K562 (cell line): Measurements from ENCODE around the gene MYLIP. TPM values are rescaled to one million over a fixed set of nuclear protein-coding genes. Genes with fewer than 3 reads are reported as not detected.

ENCODE experiments used
- ATF1 ChIP-seq, 2 experiments: fragments of 450-650 bp in 1 of 2; IDR thresholded peaks; 2 replicates each; pipeline ENCODE4 v1.6.1; 2016; ENCODE audit warnings: missing compliant biosample characterization in 1 of 2, missing genetic modification characterization in 1 of 2
- CREBBP ChIP-seq: IDR thresholded peaks from one replicate; pipeline ENCODE4 v1.6.1; 2012; ENCODE audit warnings: low read depth, mild to moderate bottlenecking, control low read depth, inconsistent platforms, low read length
- DIDO1 ChIP-seq: fragments of 450-650 bp; IDR thresholded peaks from 2 replicates; pipeline ENCODE4 v1.6.1; 2016; ENCODE audit warnings: low read depth, missing biosample characterization, missing genetic modification characterization
- E2F6 ChIP-seq, 2 experiments: IDR thresholded peaks; 2 replicates each; pipeline ENCODE4 v1.6.1; 2011; ENCODE audit warnings: borderline replicate concordance in 1 of 2, control low read depth in 1 of 2, low read depth in 1 of 2, low read length in 1 of 2, mild to moderate bottlenecking in 1 of 2, mixed read lengths in 1 of 2, moderate library complexity in 1 of 2; ENCODE audit not compliant: insufficient read depth in 1 of 2, insufficient read length in 1 of 2, poor library complexity in 1 of 2, severe bottlenecking in 1 of 2; ENCODE audit errors: extremely low read depth in 1 of 2
- EP400 ChIP-seq: fragments of 450-650 bp; IDR thresholded peaks from 2 replicates; pipeline ENCODE4 v1.6.1; 2017; ENCODE audit warnings: antibody characterized with exemption, mild to moderate bottlenecking, moderate library complexity
- MTA2 ChIP-seq: fragments of 450-650 bp; IDR thresholded peaks from 2 replicates; pipeline ENCODE4 v1.6.1; 2016; ENCODE audit warnings: low read depth
- NELFE ChIP-seq: IDR thresholded peaks from 2 replicates; pipeline ENCODE4 v1.6.1; 2011; ENCODE audit warnings: mild to moderate bottlenecking; ENCODE audit not compliant: insufficient read depth, insufficient read length
- SMAD2 ChIP-seq: fragments of 150-350 bp; IDR thresholded peaks from 2 replicates; pipeline ENCODE4 v1.6.1; 2014; ENCODE audit warnings: low read depth, mild to moderate bottlenecking, low read length
- TARDBP ChIP-seq: fragments of 450-650 bp; IDR thresholded peaks from 2 replicates; pipeline ENCODE4 v1.6.1; 2016
- TEAD1 ChIP-seq, 2 experiments: fragments of 450-650 bp in 1 of 2; sonication (generic) in 1 of 2; formaldehyde crosslinking; IDR thresholded peaks; 2 replicates each; pipeline versions ENCODE4 v1.4.0 to v1.8.0; 2020 to 2022; ENCODE audit warnings: mild to moderate bottlenecking in 2 of 2, missing genetic modification reagents in 1 of 2
- YY1 ChIP-seq, 3 experiments: IDR thresholded peaks; 2 replicates each; pipeline ENCODE4 v1.6.1; 2011; ENCODE audit warnings: low read length in 2 of 3, mild to moderate bottlenecking in 2 of 3, moderate library complexity in 2 of 3, borderline replicate concordance in 1 of 3, control low read depth in 1 of 3, low read depth in 1 of 3; ENCODE audit not compliant: insufficient read depth in 3 of 3, insufficient replicate concordance in 2 of 3, control insufficient read depth in 1 of 3, insufficient read length in 1 of 3; ENCODE audit errors: extremely low read depth in 1 of 3
- ZBTB2 ChIP-seq: fragments of 450-650 bp; IDR thresholded peaks from 2 replicates; pipeline ENCODE4 v1.6.1; 2016; ENCODE audit warnings: antibody characterized with exemption
- ZNF76 ChIP-seq: fragments of 250-450 bp; sonication (Bioruptor Pico); IDR thresholded peaks from 2 replicates; pipeline ENCODE4 v1.4.0; 2020; ENCODE audit warnings: mild to moderate bottlenecking, moderate library complexity, borderline replicate concordance
- polyA plus RNA-seq, 8 experiments: library from polyadenylated mRNA; depleted of rRNA in 4 of 8; stranded (reverse) in 5 of 8; unstranded in 3 of 8; fragments of >200 nt; fragmentation: Nextera tagmentation in 2 of 8; fragmentation: Illumina TruSeq in 1 of 8; extraction: Ambion mirVana in 2 of 8; extraction: Trizol in 1 of 8; gene quantifications; 2 replicates each; pipeline versions ENCODE4 v1.2.1 to v1.2.3, GENCODE V29; 2011 to 2014; ENCODE audit warnings: inconsistent platforms in 1 of 8, missing spikeins in 1 of 8
- total RNA-seq, 7 experiments: library from RNA; depleted of rRNA in 6 of 7; stranded (reverse); fragments of >200 nt in 6 of 7; fragmentation: Illumina TruSeq in 2 of 7; extraction: Trizol in 2 of 7; gene quantifications; 2 replicates each; pipeline versions ENCODE4 v1.2.1 to v1.2.3, GENCODE V29; 2011 to 2021; ENCODE audit warnings: low replicate concordance in 1 of 7
- TF ChIP-seq, protein P1 (sequence below): sonication (generic); formaldehyde crosslinking; IDR thresholded peaks from 2 replicates; pipeline ENCODE4 v1.8.0; 2022; ENCODE audit warnings: missing genetic modification reagents, mild to moderate bottlenecking, borderline replicate concordance
- TF ChIP-seq, protein P2 (sequence below), 2 experiments: fragments of 450-650 bp; IDR thresholded peaks; 2 replicates each; pipeline ENCODE4 v1.6.1; 2016; ENCODE audit warnings: mild to moderate bottlenecking in 2 of 2, borderline replicate concordance in 1 of 2, low read depth in 1 of 2, moderate library complexity in 1 of 2

The MYLIP gene
- total and polyA plus RNA-seq, 9 of the 15 experiments (the other 6 are each of a cell fraction or from before 2014, with no cell fraction given), result 10.8 to 43.5 (median 31.5) TPM

- TF ChIP-seq, protein P1, sequence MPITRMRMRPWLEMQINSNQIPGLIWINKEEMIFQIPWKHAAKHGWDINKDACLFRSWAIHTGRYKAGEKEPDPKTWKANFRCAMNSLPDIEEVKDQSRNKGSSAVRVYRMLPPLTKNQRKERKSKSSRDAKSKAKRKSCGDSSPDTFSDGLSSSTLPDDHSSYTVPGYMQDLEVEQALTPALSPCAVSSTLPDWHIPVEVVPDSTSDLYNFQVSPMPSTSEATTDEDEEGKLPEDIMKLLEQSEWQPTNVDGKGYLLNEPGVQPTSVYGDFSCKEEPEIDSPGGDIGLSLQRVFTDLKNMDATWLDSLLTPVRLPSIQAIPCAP, result 0 out of 2 replicates have a peak, but pooled peaks have one; percentile 24
- no peak for TF ChIP-seq SMAD2
- TF ChIP-seq CREBBP, result no peak
- TF ChIP-seq YY1 (IDR thresholded peaks at IDR 0.05; ENCODE audit: borderline replicate concordance in 1 of 3, control insufficient read depth in 1 of 3, extremely low read depth in 1 of 3, insufficient read depth in 3 of 3, insufficient read length in 1 of 3, insufficient replicate concordance in 2 of 3, low read depth in 1 of 3, low read length in 2 of 3), result no peak
- no peak for TF ChIP-seq E2F6 (IDR thresholded peaks at IDR 0.05; ENCODE audit: borderline replicate concordance in 1 of 2, extremely low read depth in 1 of 2, insufficient read depth in 1 of 2, insufficient read length in 1 of 2, low read depth in 1 of 2, low read length in 1 of 2, poor library complexity in 1 of 2, severe bottlenecking in 1 of 2)
- TF ChIP-seq DIDO1, result no peak
- no peak for TF ChIP-seq MTA2
- TF ChIP-seq TEAD1 (CRISPR knock-in tag; IDR thresholded peaks at IDR 0.05), result peak in 1 of 2 experiments; percentile 24; a peak in 1 of 4 replicates
- no peak for TF ChIP-seq ZNF76 (CRISPR knock-in tag)
- TF ChIP-seq, protein P2, sequence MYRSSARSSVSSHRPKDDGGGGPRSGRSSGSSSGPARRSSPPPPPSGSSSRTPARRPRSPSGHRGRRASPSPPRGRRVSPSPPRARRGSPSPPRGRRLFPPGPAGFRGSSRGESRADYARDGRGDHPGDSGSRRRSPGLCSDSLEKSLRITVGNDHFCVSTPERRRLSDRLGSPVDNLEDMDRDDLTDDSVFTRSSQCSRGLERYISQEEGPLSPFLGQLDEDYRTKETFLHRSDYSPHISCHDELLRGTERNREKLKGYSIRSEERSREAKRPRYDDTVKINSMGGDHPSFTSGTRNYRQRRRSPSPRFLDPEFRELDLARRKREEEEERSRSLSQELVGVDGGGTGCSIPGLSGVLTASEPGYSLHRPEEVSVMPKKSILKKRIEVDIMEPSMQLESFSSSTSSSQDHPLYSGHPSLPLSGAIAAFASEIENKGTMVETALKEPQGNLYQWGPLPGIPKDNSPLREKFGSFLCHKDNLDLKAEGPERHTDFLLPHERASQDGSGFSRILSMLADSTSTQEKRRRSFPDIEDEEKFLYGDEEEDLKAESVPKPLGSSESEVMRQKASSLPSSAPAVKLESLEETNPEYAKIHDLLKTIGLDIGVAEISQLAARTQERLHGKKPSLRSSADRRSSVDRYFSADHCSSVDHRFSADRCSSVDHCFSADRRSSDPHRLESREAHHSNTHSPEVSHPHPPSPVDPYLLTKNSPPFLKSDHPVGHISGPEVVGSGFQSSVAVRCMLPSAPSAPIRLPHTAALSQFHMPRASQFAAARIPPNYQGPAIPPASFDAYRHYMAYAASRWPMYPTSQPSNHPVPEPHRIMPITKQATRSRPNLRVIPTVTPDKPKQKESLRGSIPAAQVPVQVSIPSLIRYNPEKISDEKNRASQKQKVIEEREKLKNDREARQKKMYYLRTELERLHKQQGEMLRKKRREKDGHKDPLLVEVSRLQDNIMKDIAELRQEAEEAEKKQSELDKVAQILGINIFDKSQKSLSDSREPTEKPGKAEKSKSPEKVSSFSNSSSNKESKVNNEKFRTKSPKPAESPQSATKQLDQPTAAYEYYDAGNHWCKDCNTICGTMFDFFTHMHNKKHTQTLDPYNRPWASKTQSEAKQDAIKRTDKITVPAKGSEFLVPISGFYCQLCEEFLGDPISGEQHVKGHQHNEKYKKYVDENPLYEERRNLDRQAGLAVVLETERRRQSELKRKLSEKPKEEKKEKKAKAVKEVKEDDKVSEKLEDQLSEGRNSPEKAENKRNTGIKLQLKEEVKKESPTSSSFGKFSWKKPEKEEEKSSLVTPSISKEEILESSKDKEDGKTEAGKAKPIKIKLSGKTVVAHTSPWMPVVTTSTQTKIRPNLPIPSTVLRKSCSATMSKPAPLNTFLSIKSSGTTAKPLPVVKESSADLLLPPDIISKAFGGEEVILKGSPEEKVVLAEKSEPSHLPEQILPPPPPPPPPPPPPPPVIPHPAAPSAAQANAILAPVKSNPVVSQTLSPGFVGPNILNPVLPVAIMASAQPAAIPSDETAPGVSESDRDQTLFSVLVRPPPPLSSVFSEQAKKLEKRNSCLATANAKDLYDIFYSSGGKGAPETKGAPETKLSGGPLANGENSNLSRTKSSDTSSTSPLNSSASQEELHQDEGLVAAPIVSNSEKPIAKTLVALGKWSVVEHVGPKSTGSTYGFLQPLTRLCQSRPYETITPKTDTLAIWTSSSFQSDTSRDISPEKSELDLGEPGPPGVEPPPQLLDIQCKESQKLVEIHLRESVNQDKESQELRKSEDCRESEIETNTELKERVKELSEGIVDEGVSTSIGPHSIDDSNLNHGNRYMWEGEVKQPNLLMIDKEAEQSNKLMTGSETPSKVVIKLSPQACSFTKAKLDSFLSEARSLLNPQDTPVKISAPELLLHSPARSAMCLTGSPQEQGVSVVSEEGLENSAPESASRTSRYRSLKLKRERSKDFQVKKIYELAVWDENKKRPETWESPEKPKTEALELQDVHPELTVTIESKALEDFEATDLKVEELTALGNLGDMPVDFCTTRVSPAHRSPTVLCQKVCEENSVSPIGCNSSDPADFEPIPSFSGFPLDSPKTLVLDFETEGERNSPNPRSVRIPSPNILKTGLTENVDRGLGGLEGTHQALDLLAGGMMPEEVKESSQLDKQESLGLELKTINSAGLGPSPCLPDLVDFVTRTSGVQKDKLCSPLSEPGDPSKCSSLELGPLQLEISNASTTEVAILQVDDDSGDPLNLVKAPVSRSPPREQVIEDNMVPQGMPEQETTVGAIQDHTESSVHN (IDR thresholded peaks at IDR 0.05; ENCODE audit: borderline replicate concordance in 1 of 2, low read depth in 1 of 2), result no peak
- no peak for TF ChIP-seq NELFE
- no peak for TF ChIP-seq ZBTB2
- TF ChIP-seq ATF1 (CRISPR knock-in tag; IDR thresholded peaks at IDR 0.05), result no peak
- no peak for TF ChIP-seq ATF1 (tag; IDR thresholded peaks at IDR 0.05)
- TF ChIP-seq TARDBP, result no peak
- TF ChIP-seq EP400, result no peak
These were observed 1.6 kb downstream of the MYLIP start (continued) for GRCh38 chr6:16130437-16130891.
